A673 (cell line): ENCODE data around the gene DYRK1A. TPM values are rescaled to one million over a fixed set of nuclear protein-coding genes. Genes with fewer than 3 reads are reported as not detected.

ENCODE experiments used
- BruUV-seq: library from RNA; stranded (reverse); fragments of 400-500 nt; replicated peaks from 2 replicates; lab custom pipeline; 2021; lab: Mats Ljungman, UMichigan
- CTCF ChIA-PET: fragments of 300-600 bp; sonication (Branson Sonifier 250); formaldehyde crosslinking; loops from one replicate; lab custom pipeline; 2022; ENCODE audit warnings: antibody characterized with exemption; lab: Charles Lee
- POLR2A ChIA-PET: fragments of 300-600 bp; sonication (Branson Sonifier 250); formaldehyde crosslinking; loops from one replicate; lab custom pipeline; 2022; ENCODE audit warnings: antibody characterized with exemption; ENCODE audit not compliant: low non-redundant PET; lab: Charles Lee
- DNase-seq: peaks from one replicate; pipeline ENCODE4 v3.0.0-alpha.2; 2015; ENCODE audit warnings: low spot score
- H3K27ac ChIP-seq: fragments of 200-600 bp; sonication (generic); 2 replicates; pipeline ENCODE4 v1.5.1; 2016; ENCODE audit warnings: mixed run types, low read depth, mild to moderate bottlenecking, mixed read lengths, antibody characterized with exemption, low read length; ENCODE audit not compliant: poor library complexity, severe bottlenecking
- H3K27me3 ChIP-seq: fragments of 200-600 bp; sonication (generic); replicated peaks from 2 replicates; pipeline ENCODE4 v1.6.1; 2017; ENCODE audit warnings: mixed run types, low read depth, mild to moderate bottlenecking, mixed read lengths, antibody characterized with exemption, low read length; ENCODE audit not compliant: insufficient read depth, poor library complexity
- H3K36me3 ChIP-seq: fragments of 200-600 bp; sonication (generic); 2 replicates; pipeline ENCODE4 v1.6.1; 2016; ENCODE audit warnings: mixed run types, mild to moderate bottlenecking, mixed read lengths, antibody characterized with exemption, low read length; ENCODE audit not compliant: insufficient read depth, poor library complexity, severe bottlenecking
- H3K4me1 ChIP-seq: fragments of 200-600 bp; sonication (generic); 2 replicates; pipeline ENCODE4 v1.6.1; 2017; ENCODE audit warnings: mixed run types, mild to moderate bottlenecking, mixed read lengths, antibody characterized with exemption, low read length; ENCODE audit not compliant: insufficient read depth, poor library complexity, severe bottlenecking
- H3K4me3 ChIP-seq: fragments of 200-600 bp; sonication (generic); 2 replicates; pipeline ENCODE4 v1.5.1; 2016; ENCODE audit warnings: low read depth, mixed run types, mild to moderate bottlenecking, mixed read lengths, low read length; ENCODE audit not compliant: poor library complexity, severe bottlenecking
- H3K9me3 ChIP-seq: fragments of 200-600 bp; sonication (generic); 2 replicates; pipeline ENCODE4 v1.6.1; 2016; ENCODE audit warnings: mixed run types, low read depth, mild to moderate bottlenecking, mixed read lengths, antibody characterized with exemption, low read length; ENCODE audit not compliant: poor library complexity, severe bottlenecking
- EZH2 ChIP-seq: fragments of 200-600 bp; sonication (generic); IDR thresholded peaks from 2 replicates; pipeline ENCODE4 v1.6.1; 2017; ENCODE audit warnings: borderline replicate concordance, low read depth, mild to moderate bottlenecking, mixed read lengths, antibody characterized with exemption, low read length; ENCODE audit not compliant: poor library complexity, severe bottlenecking
- intact Hi-C: fragments of 100-400 bp; cut with micrococcal nuclease; formaldehyde crosslinking; loops from one replicate; pipeline ENCODE4 v1.10.0; 2022; ENCODE audit not compliant: unreplicated experiment
- total RNA-seq: library from RNA; stranded (reverse); gene quantifications from 2 replicates; pipeline ENCODE4 v1.2.3, GENCODE V29; 2021
- TF ChIP-seq, protein P1 (sequence below): fragments of 300-800, 200-600 bp; sonication (generic); conservative IDR thresholded peaks from 2 replicates; pipeline ENCODE4 v1.5.1; 2017; ENCODE audit warnings: low read depth, mild to moderate bottlenecking, antibody characterized with exemption, low read length, moderate library complexity, mixed read lengths

Gene DYRK1A
- total RNA-seq, 1 experiment from 2014 or later, result 70.5 TPM

DNA sequence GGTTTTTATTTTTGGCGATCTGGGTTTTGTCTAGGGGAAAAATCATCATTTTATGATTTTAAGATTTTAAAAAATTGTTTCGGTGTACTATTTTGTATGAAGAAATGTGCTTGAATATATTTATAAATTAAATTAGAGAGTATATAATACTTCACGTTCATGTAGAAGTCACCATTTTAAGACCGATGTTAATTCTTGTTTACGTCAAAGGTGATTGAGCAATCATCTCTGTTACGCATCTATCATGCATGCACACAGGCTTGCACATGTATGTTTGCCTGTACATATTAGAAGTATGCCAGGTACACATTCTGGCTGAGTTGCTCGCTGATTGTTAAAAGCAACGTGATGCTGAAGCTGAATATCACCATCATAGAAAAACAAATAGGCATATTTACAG lies 54.7 kb downstream of the DYRK1A start:
- no peaks in the 10 kb centered on the region for H3K4me1 ChIP-seq
- no peaks in the 10 kb centered on the region for H3K9me3 ChIP-seq
- TF ChIP-seq, protein P1, sequence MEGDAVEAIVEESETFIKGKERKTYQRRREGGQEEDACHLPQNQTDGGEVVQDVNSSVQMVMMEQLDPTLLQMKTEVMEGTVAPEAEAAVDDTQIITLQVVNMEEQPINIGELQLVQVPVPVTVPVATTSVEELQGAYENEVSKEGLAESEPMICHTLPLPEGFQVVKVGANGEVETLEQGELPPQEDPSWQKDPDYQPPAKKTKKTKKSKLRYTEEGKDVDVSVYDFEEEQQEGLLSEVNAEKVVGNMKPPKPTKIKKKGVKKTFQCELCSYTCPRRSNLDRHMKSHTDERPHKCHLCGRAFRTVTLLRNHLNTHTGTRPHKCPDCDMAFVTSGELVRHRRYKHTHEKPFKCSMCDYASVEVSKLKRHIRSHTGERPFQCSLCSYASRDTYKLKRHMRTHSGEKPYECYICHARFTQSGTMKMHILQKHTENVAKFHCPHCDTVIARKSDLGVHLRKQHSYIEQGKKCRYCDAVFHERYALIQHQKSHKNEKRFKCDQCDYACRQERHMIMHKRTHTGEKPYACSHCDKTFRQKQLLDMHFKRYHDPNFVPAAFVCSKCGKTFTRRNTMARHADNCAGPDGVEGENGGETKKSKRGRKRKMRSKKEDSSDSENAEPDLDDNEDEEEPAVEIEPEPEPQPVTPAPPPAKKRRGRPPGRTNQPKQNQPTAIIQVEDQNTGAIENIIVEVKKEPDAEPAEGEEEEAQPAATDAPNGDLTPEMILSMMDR, result no peak
- TF ChIP-seq EZH2, result no peak
- no peak overlapping the region for H3K27ac ChIP-seq
- intact Hi-C loops, result no loop called here
- ChIA-PET POLR2A (no interaction called here), CTCF (no interaction called here)
- no peak for DNase-seq
- no peaks in the 10 kb centered on the region for H3K27me3 ChIP-seq
- no peak overlapping the region for H3K4me3 ChIP-seq
- BruUV-seq, result no TSS peak
- H3K36me3 ChIP-seq, result peaks cover 27% of the 10 kb centered on the region

DNA sequence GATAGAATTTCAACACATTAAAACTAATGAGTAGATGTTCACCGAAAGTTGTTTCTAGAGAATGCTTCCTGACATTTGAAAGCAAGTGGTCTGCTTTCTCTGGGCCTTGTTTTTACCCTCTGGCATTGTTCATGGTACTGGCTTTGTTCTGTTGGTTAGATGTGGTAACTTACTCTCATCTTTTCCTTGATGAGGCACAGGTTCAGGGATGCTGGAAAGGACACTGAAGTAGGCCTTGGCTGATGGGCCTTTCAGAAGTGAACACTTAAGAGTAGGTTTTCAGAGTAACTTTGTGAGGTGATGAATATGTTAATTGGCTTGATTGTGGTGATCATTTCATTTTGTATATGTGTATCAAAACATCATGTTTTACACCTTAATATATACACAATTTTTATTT lies 55.8 kb downstream of the DYRK1A start:
- Histone ChIP-seq H3K4me1 (no peaks in the 10 kb centered on the region), H3K27me3 (no peaks in the 10 kb centered on the region), H3K4me3 (no peak overlapping the region), H3K36me3 (peaks cover 27% of the 10 kb centered on the region), H3K27ac (no peak overlapping the region), H3K9me3 (no peaks in the 10 kb centered on the region)
- no TSS peak for BruUV-seq
- ChIA-PET CTCF (no interaction called here), POLR2A (no interaction called here)
- intact Hi-C loops, result no loop called here
- no peak for DNase-seq
- TF ChIP-seq, protein P1, result no peak
- TF ChIP-seq EZH2, result no peak

DNA sequence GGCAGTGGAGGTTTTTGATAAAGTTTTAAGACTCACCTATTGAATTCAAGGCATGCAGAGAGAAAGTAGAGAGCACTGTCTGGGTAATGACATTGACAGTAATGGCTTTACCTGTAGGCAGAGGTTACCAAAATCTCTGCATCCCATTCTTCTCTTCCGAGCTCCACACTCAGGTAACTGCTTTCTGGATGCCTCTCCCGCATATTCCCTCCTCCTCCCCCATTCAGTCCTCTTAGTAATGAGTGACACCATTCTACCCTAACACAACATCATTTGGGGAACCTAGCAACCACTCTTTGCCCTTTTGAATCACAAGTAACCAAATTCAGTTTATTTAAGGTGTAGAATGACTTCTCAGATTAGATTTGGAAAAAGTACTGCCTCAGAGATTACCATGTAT lies 56.5 kb downstream of the DYRK1A start:
- BruUV-seq, result no TSS peak
- Histone ChIP-seq H3K4me3 (no peak overlapping the region), H3K27ac (no peak overlapping the region), H3K27me3 (no peaks in the 10 kb centered on the region), H3K9me3 (no peaks in the 10 kb centered on the region), H3K4me1 (no peaks in the 10 kb centered on the region), H3K36me3 (peaks cover 27% of the 10 kb centered on the region)
- ChIA-PET CTCF (no interaction called here), POLR2A (no interaction called here)
- DNase-seq, result no peak
- no peak for TF ChIP-seq EZH2
- TF ChIP-seq, protein P1, result no peak
- intact Hi-C loops, result no loop called here
